Ishikawa (cell line): ENCODE results near the gene MTUS2.

ENCODE experiments used
- CEBPB ChIP-seq: IDR thresholded peaks from 2 replicates; pipeline ENCODE4 v1.6.1; 2012
- EGR1 ChIP-seq: IDR thresholded peaks from 2 replicates; pipeline ENCODE4 v1.6.1; 2012
- TAF1 ChIP-seq: IDR thresholded peaks from 2 replicates; pipeline ENCODE4 v1.6.1; 2012; ENCODE audit warnings: low read depth, mild to moderate bottlenecking

DNA sequence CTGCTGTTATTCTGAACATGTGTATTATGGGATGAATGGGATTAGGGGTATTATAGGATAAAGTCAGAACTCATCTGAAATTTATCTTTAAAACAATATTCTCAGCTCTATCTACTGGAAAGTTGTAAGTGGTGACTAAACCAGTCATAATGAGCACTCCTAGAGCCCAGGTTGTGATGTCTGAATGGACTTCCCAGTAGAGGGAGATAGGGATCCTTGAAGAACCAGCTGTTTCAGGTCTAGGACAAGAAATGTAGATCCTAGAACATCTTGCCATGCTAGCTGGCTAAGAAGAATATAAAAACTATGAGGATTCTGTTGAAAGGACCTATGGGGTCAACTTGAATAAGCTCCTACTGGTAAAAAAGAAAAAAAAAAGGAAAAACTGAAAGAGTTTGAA lies 464.6 kb downstream of the MTUS2 start:
- TF ChIP-seq EGR1, result no peak
- TF ChIP-seq CEBPB, result no peak
- TF ChIP-seq TAF1, result no peak
